Measurements from ENCODE around the gene KRTAP3-1. TPM values are rescaled to one million over a fixed set of nuclear protein-coding genes. Genes with fewer than 3 reads are reported as not detected.

KRTAP3-1 gene
- total RNA-seq, 4 donors from 2014 or later = not detected

DNA sequence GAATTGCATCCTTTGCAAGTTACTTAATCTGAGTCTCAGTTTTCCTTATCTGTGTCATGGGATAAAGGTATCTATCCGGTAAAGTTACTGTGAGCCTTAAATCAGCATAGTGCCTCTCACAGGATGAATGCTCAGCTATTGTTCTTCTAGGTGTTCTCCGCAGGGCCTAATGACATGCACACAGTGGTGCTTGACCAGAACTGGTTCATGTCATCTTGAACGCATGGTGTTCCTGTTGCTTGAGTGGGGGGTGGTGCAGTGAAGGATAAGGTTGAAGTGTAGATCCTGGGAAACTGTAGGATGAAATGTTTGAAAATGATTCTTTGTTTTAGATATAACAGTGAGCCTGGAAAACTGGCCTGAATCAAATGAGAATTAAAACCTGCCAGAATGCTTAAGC lies 28.8 kb downstream of the KRTAP3-1 start:
- no peaks in the 10 kb centered on the region for H3K9me3 ChIP-seq
- DNase-seq = no peak
- no peak overlapping the region for H3K27ac ChIP-seq
- no peak overlapping the region for H3K4me3 ChIP-seq
- H3K36me3 ChIP-seq = no peaks in the 10 kb centered on the region
- no peaks in the 10 kb centered on the region for H3K4me1 ChIP-seq
- TF ChIP-seq, protein P1, sequence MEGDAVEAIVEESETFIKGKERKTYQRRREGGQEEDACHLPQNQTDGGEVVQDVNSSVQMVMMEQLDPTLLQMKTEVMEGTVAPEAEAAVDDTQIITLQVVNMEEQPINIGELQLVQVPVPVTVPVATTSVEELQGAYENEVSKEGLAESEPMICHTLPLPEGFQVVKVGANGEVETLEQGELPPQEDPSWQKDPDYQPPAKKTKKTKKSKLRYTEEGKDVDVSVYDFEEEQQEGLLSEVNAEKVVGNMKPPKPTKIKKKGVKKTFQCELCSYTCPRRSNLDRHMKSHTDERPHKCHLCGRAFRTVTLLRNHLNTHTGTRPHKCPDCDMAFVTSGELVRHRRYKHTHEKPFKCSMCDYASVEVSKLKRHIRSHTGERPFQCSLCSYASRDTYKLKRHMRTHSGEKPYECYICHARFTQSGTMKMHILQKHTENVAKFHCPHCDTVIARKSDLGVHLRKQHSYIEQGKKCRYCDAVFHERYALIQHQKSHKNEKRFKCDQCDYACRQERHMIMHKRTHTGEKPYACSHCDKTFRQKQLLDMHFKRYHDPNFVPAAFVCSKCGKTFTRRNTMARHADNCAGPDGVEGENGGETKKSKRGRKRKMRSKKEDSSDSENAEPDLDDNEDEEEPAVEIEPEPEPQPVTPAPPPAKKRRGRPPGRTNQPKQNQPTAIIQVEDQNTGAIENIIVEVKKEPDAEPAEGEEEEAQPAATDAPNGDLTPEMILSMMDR (IDR thresholded peaks at IDR 0.05) = no peak
- TF ChIP-seq POLR2A (IDR thresholded peaks at IDR 0.05) = no peak
- H3K27me3 ChIP-seq = no peaks in the 10 kb centered on the region

DNA sequence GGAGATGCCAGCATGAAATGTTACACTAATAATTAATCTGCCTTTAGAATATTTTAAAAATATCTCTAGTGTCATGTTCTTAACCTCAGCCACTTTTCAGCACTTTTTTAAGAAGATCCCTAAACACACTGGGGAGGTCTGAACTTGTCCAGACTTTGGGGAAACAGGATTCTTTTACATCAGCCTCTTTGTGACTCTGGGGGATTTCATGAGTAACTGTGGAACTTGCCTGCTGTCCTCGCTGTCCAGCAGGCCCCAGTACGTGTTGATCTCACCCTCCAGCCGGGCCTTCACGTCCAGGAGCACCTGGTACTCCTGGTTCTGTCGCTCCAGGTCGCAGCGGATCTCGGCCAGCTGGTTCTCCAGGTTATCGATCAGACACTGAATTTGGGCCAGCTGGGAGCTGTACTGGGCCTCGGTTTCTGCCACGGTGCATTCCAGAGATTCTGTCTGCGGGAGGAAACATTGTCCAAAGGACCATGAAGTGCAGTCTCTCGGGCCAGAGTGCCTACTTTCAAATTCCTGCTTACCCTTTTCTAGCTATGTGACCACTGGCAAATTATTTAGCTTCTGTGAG lies 30.3 kb downstream of the KRTAP3-1 start:
- no peak overlapping the region for H3K27ac ChIP-seq

DNA sequence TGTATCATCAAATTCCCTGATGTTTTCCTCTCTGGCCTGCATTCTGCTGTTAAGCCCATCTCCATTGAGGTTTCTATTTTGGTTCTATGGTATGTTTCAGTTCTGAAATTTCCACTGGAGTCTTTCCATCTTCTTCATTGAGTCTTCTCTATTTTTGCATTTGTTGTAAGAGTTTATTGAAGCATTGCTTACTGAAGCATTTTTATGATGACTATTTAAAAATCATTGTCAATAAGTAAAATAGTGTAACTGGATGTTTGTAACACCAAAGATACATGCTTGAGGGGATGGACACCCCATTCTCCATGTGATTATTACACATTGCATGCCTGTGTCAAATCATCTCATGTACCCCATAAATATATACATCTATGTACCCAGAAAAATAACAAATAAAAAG lies 33.4 kb downstream of the KRTAP3-1 start:
- Histone ChIP-seq H3K36me3 (no peaks in the 10 kb centered on the region), H3K27me3 (no peaks in the 10 kb centered on the region), H3K4me1 (no peaks in the 10 kb centered on the region), H3K27ac (no peak overlapping the region), H3K4me3 (no peak overlapping the region), H3K9me3 (no peaks in the 10 kb centered on the region)
- TF ChIP-seq, protein P1 (IDR thresholded peaks at IDR 0.05) = no peak
- no peak for TF ChIP-seq POLR2A (IDR thresholded peaks at IDR 0.05)
- DNase-seq = no peak

More for the DNA sequence above, 30.3 kb downstream of the KRTAP3-1 start:
- Histone ChIP-seq H3K9me3 (no peaks in the 10 kb centered on the region), H3K27me3 (no peaks in the 10 kb centered on the region), H3K36me3 (no peaks in the 10 kb centered on the region), H3K4me1 (no peaks in the 10 kb centered on the region), H3K4me3 (no peak overlapping the region)
- TF ChIP-seq, protein P1 (IDR thresholded peaks at IDR 0.05) = no peak
- no peak for TF ChIP-seq POLR2A (IDR thresholded peaks at IDR 0.05)
- no peak for DNase-seq

DNA sequence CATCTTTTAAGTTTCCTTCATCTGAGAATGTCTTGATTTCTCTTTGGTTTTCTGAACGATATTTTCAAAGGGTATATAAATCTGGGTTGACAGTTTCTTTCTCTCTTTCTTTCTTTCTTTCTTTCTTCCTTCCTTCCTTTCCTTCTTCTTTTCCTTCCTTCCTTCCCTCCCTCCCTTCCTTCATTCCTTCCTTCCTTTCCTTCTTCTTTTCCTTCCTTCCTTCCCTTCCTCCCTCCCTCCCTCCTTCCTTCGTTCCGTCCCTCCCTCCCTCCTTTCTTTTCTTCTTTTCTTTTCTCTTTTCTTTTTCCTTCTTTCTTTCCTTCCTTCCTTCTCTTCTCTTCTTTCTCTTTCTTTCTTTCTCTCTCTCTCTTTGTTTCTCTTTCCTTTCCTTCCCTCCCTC lies 34.6 kb downstream of the KRTAP3-1 start:
- Histone ChIP-seq H3K9me3 (no peaks in the 10 kb centered on the region), H3K27me3 (no peaks in the 10 kb centered on the region), H3K27ac (no peak overlapping the region), H3K4me3 (no peak overlapping the region), H3K36me3 (no peaks in the 10 kb centered on the region), H3K4me1 (no peaks in the 10 kb centered on the region)
- no peak for DNase-seq
- TF ChIP-seq, protein P1 (IDR thresholded peaks at IDR 0.05) = no peak
- TF ChIP-seq POLR2A (IDR thresholded peaks at IDR 0.05) = no peak

DNA sequence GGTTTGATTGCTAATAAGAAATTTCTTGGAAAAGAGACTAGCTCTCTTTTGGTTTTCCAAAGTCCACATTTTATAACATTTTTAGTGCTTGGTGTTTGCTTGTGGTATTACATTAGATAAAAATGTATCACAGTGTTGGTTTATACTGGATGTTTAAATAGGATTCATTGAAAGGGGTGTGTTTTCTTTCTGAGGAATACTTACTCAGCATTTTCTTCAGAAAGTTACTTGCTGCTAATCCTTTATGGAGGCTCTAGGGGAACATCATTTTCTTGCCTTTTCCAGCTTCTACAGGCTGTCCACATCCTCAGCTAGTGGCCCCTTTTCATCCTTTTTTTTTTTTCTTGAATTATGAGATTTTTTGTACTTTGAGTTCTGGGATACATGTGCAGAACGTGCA lies 41.3 kb downstream of the KRTAP3-1 start:
- Histone ChIP-seq H3K27me3 (no peaks in the 10 kb centered on the region), H3K4me1 (no peaks in the 10 kb centered on the region), H3K4me3 (no peak overlapping the region), H3K9me3 (no peaks in the 10 kb centered on the region), H3K27ac (no peak overlapping the region), H3K36me3 (no peaks in the 10 kb centered on the region)
- no peak for TF ChIP-seq POLR2A (IDR thresholded peaks at IDR 0.05)
- TF ChIP-seq, protein P1 (IDR thresholded peaks at IDR 0.05) = no peak
- no peak for DNase-seq

DNA sequence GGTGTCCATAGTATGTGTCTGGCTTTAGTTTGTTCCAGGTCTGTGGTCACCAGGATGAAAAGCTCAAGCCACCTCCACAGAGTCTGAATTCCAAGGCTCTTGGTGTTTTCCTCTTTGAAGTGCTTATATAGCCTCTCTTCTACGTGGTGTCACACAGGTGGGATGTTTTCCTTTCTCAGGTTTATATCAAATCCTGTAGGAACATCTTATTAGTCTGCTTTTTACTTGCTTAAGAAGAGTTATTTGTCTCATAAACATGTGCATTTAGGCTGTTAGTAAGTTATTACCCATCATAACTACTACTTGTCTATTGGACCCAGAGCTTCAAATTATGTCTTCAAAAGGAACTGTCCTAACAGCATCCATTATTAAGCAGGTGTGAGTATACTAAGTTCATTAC lies 42.1 kb downstream of the KRTAP3-1 start, which contains the start of gene KRT39:
Gene KRT39, minus strand, starts transcription at position 101 of the 400 bp plus-strand sequence. Its CDS starts 92 bp downstream, at position 9.
- Histone ChIP-seq H3K36me3 (no peaks in the 10 kb centered on the region), H3K27ac (no peak within 1 kb of the TSS), H3K4me3 (no peak within 1 kb of the TSS), H3K9me3 (no peaks in the 10 kb centered on the region), H3K27me3 (no peaks in the 10 kb centered on the region), H3K4me1 (no peaks in the 10 kb centered on the region)
- no peak for DNase-seq
- TF ChIP-seq POLR2A (IDR thresholded peaks at IDR 0.05) = no peak
- TF ChIP-seq, protein P1 (IDR thresholded peaks at IDR 0.05) = no peak
